Chondrocyte (in vitro differentiated cells): Measurements from ENCODE around the gene TMUB2. TPM values are rescaled to one million over a fixed set of nuclear protein-coding genes. Genes with fewer than 3 reads are reported as not detected.
"Not testable (repeated sequence)": the region's sequence is repeated elsewhere in the genome, so short reads cannot be mapped to it uniquely, and the experiment has no call there.

ENCODE experiments used
- DNase-seq: peaks from one replicate; pipeline ENCODE4 v3.0.0; 2021; ENCODE audit warnings: mixed read lengths, low spot score
- H3K27ac Mint-ChIP-seq: one replicate; pipeline ENCODE4 v1.8.0; 2021; ENCODE audit warnings: mild to moderate bottlenecking, moderate library complexity, mixed read lengths; ENCODE audit not compliant: unreplicated experiment
- H3K27me3 Mint-ChIP-seq: 2 replicates; pipeline ENCODE4 v1.8.0; 2021; ENCODE audit warnings: low read depth, mixed read lengths
- H3K36me3 Mint-ChIP-seq: 2 replicates; pipeline ENCODE4 v1.8.0; 2021; ENCODE audit warnings: low read depth, mixed read lengths
- H3K4me1 Mint-ChIP-seq: 2 replicates; pipeline ENCODE4 v1.8.0; 2021; ENCODE audit warnings: low read depth, mild to moderate bottlenecking, mixed read lengths
- H3K4me3 Mint-ChIP-seq: one replicate; pipeline ENCODE4 v1.8.0; 2021; ENCODE audit warnings: mild to moderate bottlenecking, moderate library complexity, mixed read lengths; ENCODE audit not compliant: unreplicated experiment
- H3K9me3 Mint-ChIP-seq: 2 replicates; pipeline ENCODE4 v1.8.0; 2021; ENCODE audit warnings: low read depth, mixed read lengths
- total RNA-seq: library from RNA; stranded (reverse); gene quantifications from 3 replicates; pipeline ENCODE4 v1.2.1, GENCODE V29; 2021
- TF ChIP-seq, protein P1 (sequence below): fragments of 200-600 bp; sonication (generic); IDR thresholded peaks from 2 replicates; pipeline ENCODE4 v1.5.0; 2021; ENCODE audit warnings: antibody characterized with exemption, mild to moderate bottlenecking, moderate library complexity

TMUB2 gene
- total RNA-seq, 1 donor from 2014 or later, result 34.8 TPM

DNA sequence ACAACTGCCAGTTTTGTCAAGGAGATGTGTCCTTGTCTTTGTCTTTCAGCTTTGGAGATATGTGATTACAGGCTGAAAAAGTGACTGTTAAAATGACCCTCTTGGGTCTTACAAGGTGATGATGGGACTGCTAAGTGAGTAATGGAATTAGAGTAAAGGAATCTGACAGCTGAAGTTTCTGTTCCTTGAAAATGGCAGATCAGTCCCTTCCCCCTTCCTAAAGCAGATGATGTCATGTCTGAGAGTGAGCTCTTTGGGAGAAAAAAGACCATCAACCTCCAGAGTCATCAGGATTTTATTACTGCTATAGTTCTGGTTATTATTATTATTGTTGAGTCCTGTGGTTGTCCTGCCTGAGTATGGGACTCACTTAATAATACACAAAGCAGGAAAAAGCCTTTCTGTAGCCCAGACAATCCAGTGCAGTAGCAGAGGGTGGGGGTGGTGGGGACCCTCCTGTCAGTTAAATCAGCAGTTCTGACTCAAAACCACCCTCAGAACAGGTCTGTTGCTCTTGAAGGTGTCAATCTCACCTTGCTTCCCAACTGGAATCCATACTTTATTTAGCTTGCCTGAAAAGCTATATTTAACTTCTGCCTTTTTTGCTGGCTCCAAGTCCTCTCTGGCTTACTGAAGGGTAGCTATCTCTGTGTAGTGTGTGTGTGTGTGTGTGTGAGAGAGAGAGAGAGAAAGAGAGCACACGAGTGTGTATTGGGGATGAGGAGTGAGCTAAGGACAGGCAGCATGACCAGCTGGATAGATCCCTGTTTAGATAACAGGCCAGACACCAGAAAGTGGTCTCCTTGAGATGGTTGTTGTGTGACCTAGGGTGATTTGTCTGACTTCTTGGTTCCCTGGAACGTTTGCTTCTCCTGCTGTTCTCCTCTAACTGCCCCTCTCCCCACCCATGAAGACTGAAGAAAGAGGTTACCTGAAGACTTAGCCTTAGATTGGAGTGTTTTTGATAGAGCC is 40.1 kb upstream of the TMUB2 start:
- Mint-ChIP-seq H3K36me3 (no peaks in the 10 kb centered on the region), H3K27ac (no peak overlapping the region), H3K4me1 (peaks cover 4% of the 10 kb centered on the region), H3K4me3 (no peak overlapping the region), H3K9me3 (no peaks in the 10 kb centered on the region), H3K27me3 (no peaks in the 10 kb centered on the region)
- no peak for DNase-seq
- TF ChIP-seq, protein P1, sequence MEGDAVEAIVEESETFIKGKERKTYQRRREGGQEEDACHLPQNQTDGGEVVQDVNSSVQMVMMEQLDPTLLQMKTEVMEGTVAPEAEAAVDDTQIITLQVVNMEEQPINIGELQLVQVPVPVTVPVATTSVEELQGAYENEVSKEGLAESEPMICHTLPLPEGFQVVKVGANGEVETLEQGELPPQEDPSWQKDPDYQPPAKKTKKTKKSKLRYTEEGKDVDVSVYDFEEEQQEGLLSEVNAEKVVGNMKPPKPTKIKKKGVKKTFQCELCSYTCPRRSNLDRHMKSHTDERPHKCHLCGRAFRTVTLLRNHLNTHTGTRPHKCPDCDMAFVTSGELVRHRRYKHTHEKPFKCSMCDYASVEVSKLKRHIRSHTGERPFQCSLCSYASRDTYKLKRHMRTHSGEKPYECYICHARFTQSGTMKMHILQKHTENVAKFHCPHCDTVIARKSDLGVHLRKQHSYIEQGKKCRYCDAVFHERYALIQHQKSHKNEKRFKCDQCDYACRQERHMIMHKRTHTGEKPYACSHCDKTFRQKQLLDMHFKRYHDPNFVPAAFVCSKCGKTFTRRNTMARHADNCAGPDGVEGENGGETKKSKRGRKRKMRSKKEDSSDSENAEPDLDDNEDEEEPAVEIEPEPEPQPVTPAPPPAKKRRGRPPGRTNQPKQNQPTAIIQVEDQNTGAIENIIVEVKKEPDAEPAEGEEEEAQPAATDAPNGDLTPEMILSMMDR, result no peak

DNA sequence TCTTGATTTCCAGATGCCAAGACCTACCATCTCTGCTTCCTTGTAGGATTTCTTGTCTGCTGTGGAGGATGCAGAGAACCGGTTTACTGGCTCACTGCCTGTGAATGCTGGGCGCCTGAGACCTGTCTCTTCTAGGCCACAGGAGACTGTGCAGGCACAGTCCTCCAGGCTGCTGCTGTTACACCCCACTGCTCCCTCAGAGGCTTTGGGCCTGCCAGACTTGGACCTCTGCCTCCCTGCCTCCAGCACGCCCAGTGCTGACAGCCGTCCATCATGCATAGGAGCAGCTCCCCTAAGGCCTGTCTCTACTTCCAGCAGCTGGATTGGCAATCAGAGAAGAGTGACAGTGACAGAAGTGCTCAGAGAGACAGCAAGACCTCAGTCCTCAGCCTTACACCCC is 39.0 kb upstream of the TMUB2 start:
- Mint-ChIP-seq H3K27me3 (no peaks in the 10 kb centered on the region), H3K36me3 (no peaks in the 10 kb centered on the region), H3K4me1 (no peaks in the 10 kb centered on the region), H3K9me3 (no peaks in the 10 kb centered on the region), H3K4me3 (no peak overlapping the region), H3K27ac (no peak overlapping the region)
- TF ChIP-seq, protein P1, result no peak
- DNase-seq, result no peak

DNA sequence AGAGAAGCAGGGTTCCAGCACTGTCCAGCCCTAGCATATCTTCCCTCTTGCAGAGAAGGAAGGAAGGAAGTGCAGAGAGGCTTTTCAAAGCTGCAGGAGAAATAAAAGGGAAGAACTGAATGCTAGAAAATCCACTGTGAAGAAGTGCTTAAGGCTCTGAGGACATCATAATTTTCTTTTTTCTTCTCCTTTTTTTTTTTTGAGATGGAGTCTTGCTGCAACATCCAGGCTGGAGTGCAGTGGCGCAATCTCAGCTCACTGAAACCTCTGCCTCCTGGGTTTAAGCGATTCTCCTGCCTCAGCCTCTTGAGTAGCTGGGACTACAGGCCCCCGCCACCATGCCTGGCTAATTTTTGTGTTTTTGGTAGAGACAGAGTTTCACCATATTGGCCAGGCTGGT is 37.7 kb upstream of the TMUB2 start:
- not testable (repeated sequence) for H3K9me3 Mint-ChIP-seq, H3K4me3 Mint-ChIP-seq, DNase-seq, H3K27ac Mint-ChIP-seq, H3K4me1 Mint-ChIP-seq, H3K27me3 Mint-ChIP-seq, H3K36me3 Mint-ChIP-seq

DNA sequence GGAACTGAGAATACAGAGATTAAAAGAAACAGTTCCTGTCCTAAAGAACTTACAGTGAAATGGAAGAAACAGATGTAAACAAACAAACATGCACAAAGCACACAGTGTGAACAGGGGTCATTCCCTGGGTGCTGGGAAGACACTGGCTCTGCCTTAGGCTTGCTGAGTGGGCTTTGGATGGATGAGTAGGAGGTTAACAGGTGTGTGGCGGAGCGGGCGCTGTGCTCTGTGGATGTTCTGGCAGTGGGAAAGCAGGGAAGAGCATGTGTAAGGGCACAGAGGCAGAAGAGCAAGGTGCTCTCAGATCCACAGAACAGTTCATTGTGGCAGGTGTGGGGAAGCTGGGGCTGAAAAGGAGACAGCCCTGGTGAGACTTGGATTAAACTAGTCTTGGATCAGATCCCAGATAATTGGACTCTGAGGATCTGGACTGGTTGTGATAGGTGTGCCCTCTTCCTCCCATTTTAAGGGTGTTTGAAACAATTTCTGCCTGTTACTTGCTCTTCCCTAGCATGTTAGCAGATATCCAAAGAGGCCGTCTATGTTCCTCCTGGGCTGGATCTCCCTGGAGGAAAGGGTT is 36.9 kb upstream of the TMUB2 start:
- Mint-ChIP-seq H3K27ac (no peak overlapping the region), H3K9me3 (no peaks in the 10 kb centered on the region), H3K4me3 (no peak overlapping the region), H3K4me1 (no peaks in the 10 kb centered on the region), H3K36me3 (no peaks in the 10 kb centered on the region), H3K27me3 (no peaks in the 10 kb centered on the region)
- TF ChIP-seq, protein P1, result no peak
- no peak for DNase-seq

- no peaks in the 10 kb centered on the region for H3K36me3 Mint-ChIP-seq
- H3K27ac Mint-ChIP-seq, result no peak overlapping the region
- no peaks in the 10 kb centered on the region for H3K27me3 Mint-ChIP-seq
- no peaks in the 10 kb centered on the region for H3K4me1 Mint-ChIP-seq
- TF ChIP-seq, protein P1, result no peak
- H3K9me3 Mint-ChIP-seq, result no peaks in the 10 kb centered on the region
- no peak overlapping the region for H3K4me3 Mint-ChIP-seq
- DNase-seq, result no peak
These were observed 33.9 kb upstream of the TMUB2 start for GRCh38 chr17:44152875-44153274.
